A549 (cell line): ENCODE data around the gene EHBP1. TPM values are rescaled to one million over a fixed set of nuclear protein-coding genes. Genes with fewer than 3 reads are reported as not detected.

Source experiments
- ATAC-seq, 2 experiments: fragments of 200-7000 bp in 1 of 2; fragments of >200 bp in 1 of 2; cut with Nextera tagmentation in 1 of 2; cut with Tn5 transposase in 1 of 2; 3 replicates each; pipeline versions ENCODE4 v1.8.0 to v1.9.1; 2018 to 2020; ENCODE audit warnings: mild to moderate bottlenecking in 1 of 2, moderate library complexity in 1 of 2
- CTCF ChIA-PET: fragments of 300-600 bp; sonication (Branson Sonifier 250); formaldehyde crosslinking; extraction: SDS; loops from one replicate; lab custom pipeline; 2021; ENCODE audit warnings: antibody characterized with exemption, inconsistent platforms; lab: Yijun Ruan, JAX
- POLR2A ChIA-PET: fragments of 350-600 bp; formaldehyde crosslinking; extraction: SDS; loops from one replicate; lab custom pipeline; 2021; ENCODE audit warnings: antibody characterized with exemption, inconsistent platforms; lab: Yijun Ruan, JAX
- DNase-seq, 2 experiments: peaks; one replicate each; pipeline versions ENCODE4 v3.0.0 to v3.0.0-alpha.2; 2011 to 2016; ENCODE audit warnings: low read depth in 1 of 2, low spot score in 1 of 2
- FAIRE-seq: peaks from 2 replicates; lab custom pipeline; 2011; peaks lifted over from hg19 to GRCh38; lab: Jason Lieb, UNC
- H3K27ac ChIP-seq, 2 experiments: fragments of >200 bp; sonication (Bioruptor Twin); formaldehyde crosslinking; 3 replicates each; pipeline ENCODE4 v1.5.1; 2016 to 2017
- H3K4me1 ChIP-seq: fragments of >200 bp; sonication (Bioruptor Twin); formaldehyde crosslinking; 3 replicates; pipeline ENCODE4 v1.6.1; 2016
- H3K4me2 ChIP-seq: fragments of >200 bp; sonication (Bioruptor Twin); formaldehyde crosslinking; 3 replicates; pipeline ENCODE4 v1.6.1; 2016
- H3K4me3 ChIP-seq: fragments of >200 bp; sonication (Bioruptor Twin); formaldehyde crosslinking; 3 replicates; pipeline ENCODE4 v1.5.1; 2016
- H3K9me3 ChIP-seq: fragments of >200 bp; sonication (Bioruptor Twin); formaldehyde crosslinking; 3 replicates; pipeline ENCODE4 v1.6.1; 2016
- EHMT2 ChIP-seq: fragments of 200-600 bp; sonication (generic); IDR thresholded peaks from 2 replicates; pipeline ENCODE4 v1.6.1; 2016; ENCODE audit warnings: antibody characterized with exemption, low read depth, mild to moderate bottlenecking, moderate library complexity
- EP300 ChIP-seq, 2 experiments: fragments of >200 bp; sonication (Bioruptor Twin); formaldehyde crosslinking; IDR thresholded peaks; 2 replicates in 1 of 2; 3 replicates in 1 of 2; pipeline ENCODE4 v1.6.1; 2016 to 2017
- ESRRA ChIP-seq: fragments of 150-350 bp; IDR thresholded peaks from 2 replicates; pipeline ENCODE4 v1.6.1; 2014; ENCODE audit warnings: mild to moderate bottlenecking, low read length, borderline replicate concordance
- HMGXB4 ChIP-seq: fragments of 250-450 bp; sonication (Bioruptor Pico); IDR thresholded peaks from 2 replicates; pipeline ENCODE4 v1.5.0; 2021; ENCODE audit warnings: mild to moderate bottlenecking, moderate library complexity, borderline replicate concordance
- HOXB5 ChIP-seq: fragments of 250-450 bp; sonication (Bioruptor Pico); IDR thresholded peaks from 2 replicates; pipeline ENCODE4 v1.5.0; 2020; ENCODE audit warnings: mild to moderate bottlenecking, moderate library complexity
- JUN ChIP-seq, 2 experiments: fragments of >200 bp; sonication (Bioruptor Twin); formaldehyde crosslinking; IDR thresholded peaks; 2 replicates in 1 of 2; 3 replicates in 1 of 2; pipeline ENCODE4 v1.6.1; 2016 to 2017
- KDM1A ChIP-seq: fragments of 200-600 bp; sonication (generic); IDR thresholded peaks from 2 replicates; pipeline ENCODE4 v1.6.1; 2016; ENCODE audit warnings: low read depth, mild to moderate bottlenecking
- MAX ChIP-seq: IDR thresholded peaks from 2 replicates; pipeline ENCODE4 v1.6.1; 2012
- MAZ ChIP-seq: fragments of 150-350 bp; IDR thresholded peaks from 2 replicates; pipeline ENCODE4 v1.6.1; 2014; ENCODE audit warnings: antibody characterized with exemption, low read depth, low read length, borderline replicate concordance
- NFE2L2 ChIP-seq: fragments of 150-350 bp; conservative IDR thresholded peaks from 2 replicates; pipeline ENCODE4 v1.6.1; 2014; ENCODE audit warnings: low read length
- NR3C1 ChIP-seq: fragments of >200 bp; sonication (Bioruptor Twin); formaldehyde crosslinking; IDR thresholded peaks from 3 replicates; pipeline ENCODE4 v1.6.1; 2017
- POLR2A ChIP-seq: IDR thresholded peaks from 2 replicates; pipeline ENCODE4 v1.6.1; 2012; ENCODE audit warnings: mild to moderate bottlenecking, low read length
- REST ChIP-seq: fragments of 200-600 bp; sonication (generic); IDR thresholded peaks from 2 replicates; pipeline ENCODE4 v1.6.1; 2016; ENCODE audit warnings: antibody characterized with exemption, mild to moderate bottlenecking, moderate library complexity
- RFX5 ChIP-seq: fragments of 450-650 bp; IDR thresholded peaks from 2 replicates; pipeline ENCODE4 v1.7.1; 2014; ENCODE audit warnings: antibody characterized with exemption, mild to moderate bottlenecking, moderate library complexity
- SMC3 ChIP-seq: fragments of >200 bp; sonication (Bioruptor Twin); formaldehyde crosslinking; IDR thresholded peaks from 3 replicates; pipeline ENCODE4 v1.6.1; 2018; ENCODE audit warnings: inconsistent platforms
- SREBF2 ChIP-seq: fragments of 450-650 bp; IDR thresholded peaks from 2 replicates; pipeline ENCODE4 v1.6.1; 2014; ENCODE audit warnings: mild to moderate bottlenecking, moderate library complexity
- TFCP2L1 ChIP-seq: fragments of 250-450 bp; sonication (Bioruptor Pico); IDR thresholded peaks from 2 replicates; pipeline ENCODE4 v1.5.0; 2021; ENCODE audit warnings: mild to moderate bottlenecking
- TP53 ChIP-seq: fragments of 250-450 bp; sonication (Bioruptor Pico); IDR thresholded peaks from 2 replicates; pipeline ENCODE4 v1.5.0; 2021; ENCODE audit warnings: mild to moderate bottlenecking, moderate library complexity
- ZC3H11A ChIP-seq: fragments of 450-650 bp; IDR thresholded peaks from 2 replicates; pipeline ENCODE4 v1.6.1; 2014; ENCODE audit warnings: antibody characterized with exemption, mild to moderate bottlenecking
- ZFP36 ChIP-seq: fragments of 450-650 bp; IDR thresholded peaks from 2 replicates; pipeline ENCODE4 v1.6.1; 2014; ENCODE audit warnings: borderline replicate concordance; ENCODE audit not compliant: partially characterized antibody
- ZNF302 ChIP-seq: fragments of 250-450 bp; sonication (Bioruptor Pico); IDR thresholded peaks from 2 replicates; pipeline ENCODE4 v1.9.0; 2021; ENCODE audit warnings: inconsistent platforms, mild to moderate bottlenecking, moderate library complexity
- WGBS: methylation state at CpG from one replicate; pipeline ENCODE4 v1.1.6; 2017; ENCODE audit errors: missing lambda C conversion rate; 5-methylcytosine and 5-hydroxymethylcytosine counted together
- polyA plus RNA-seq, 4 experiments: library from polyadenylated mRNA; depleted of rRNA in 3 of 4; stranded (reverse); fragments of >200 nt; fragmentation: RNase III in 1 of 4; extraction: RNeasy Plus Mini Kit Qiagen cat#74134 plus additional on column Dnase treatment in 1 of 4; gene quantifications; 2 replicates in 3 of 4; 3 replicates in 1 of 4; pipeline ENCODE4 v1.2.3, GENCODE V29; 2011 to 2017
- TF ChIP-seq, protein P1 (sequence below): fragments of >200 bp; sonication (Bioruptor Twin); formaldehyde crosslinking; IDR thresholded peaks from 3 replicates; pipeline ENCODE4 v1.5.1; 2016
- TF ChIP-seq, protein P2 (sequence below): fragments of >200 bp; sonication (Bioruptor Twin); formaldehyde crosslinking; IDR thresholded peaks from 2 replicates; pipeline ENCODE4 v1.6.1; 2016

The EHBP1 gene
- polyA plus RNA-seq, 2 of the 4 experiments (the other 2 are of a cell fraction) = 65.7 to 204 TPM

GRCh38 chr2:62727876-62728566, 22.5 kb downstream of the EHBP1 start:
- DNase-seq (no peak), FAIRE-seq (no peak), ATAC-seq (no peak)
- 49% methylated on average over 5 of the region's 5 CpGs for WGBS
- peak; percentile 39 for TF ChIP-seq ZFP36
- TF ChIP-seq TFCP2L1 (CRISPR knock-in tag) = no peak
- TF ChIP-seq KDM1A = no peak
- TF ChIP-seq SREBF2 = no peak
- TF ChIP-seq MAZ = no peak
- TF ChIP-seq NFE2L2 = no peak
- no peak for TF ChIP-seq ZC3H11A
- Histone ChIP-seq H3K9me3 (peaks cover 18% of the 10 kb centered on the region), H3K27ac (peak overlapping the region; percentile 51 to 64), H3K4me2 (peak overlapping the region; percentile 67), H3K4me1 (peaks cover 57% of the 10 kb centered on the region), H3K4me3 (no peak overlapping the region)
- POLR2A ChIA-PET = no interaction called here
- CTCF ChIA-PET = interaction anchor here (1.0 to 2.3 kb wide), 2 partner anchors 25 to 271 kb away, joined by 3 to 8 read pairs; no protein-coding TSS in a partner anchor

GRCh38 chr2:62731275-62731674, 25.8 kb downstream of the EHBP1 start:
- no peak for DNase-seq
- Histone ChIP-seq H3K27ac (no peak overlapping the region), H3K4me3 (no peak overlapping the region), H3K9me3 (peaks cover 18% of the 10 kb centered on the region), H3K4me2 (no peak overlapping the region), H3K4me1 (peaks cover 38% of the 10 kb centered on the region)
- POLR2A ChIA-PET = no interaction called here
- 97% methylated on average over 3 of the region's 3 CpGs for WGBS
- no peak for ATAC-seq
- FAIRE-seq = no peak
- CTCF ChIA-PET = no interaction called here
- TF ChIP-seq, protein P1, sequence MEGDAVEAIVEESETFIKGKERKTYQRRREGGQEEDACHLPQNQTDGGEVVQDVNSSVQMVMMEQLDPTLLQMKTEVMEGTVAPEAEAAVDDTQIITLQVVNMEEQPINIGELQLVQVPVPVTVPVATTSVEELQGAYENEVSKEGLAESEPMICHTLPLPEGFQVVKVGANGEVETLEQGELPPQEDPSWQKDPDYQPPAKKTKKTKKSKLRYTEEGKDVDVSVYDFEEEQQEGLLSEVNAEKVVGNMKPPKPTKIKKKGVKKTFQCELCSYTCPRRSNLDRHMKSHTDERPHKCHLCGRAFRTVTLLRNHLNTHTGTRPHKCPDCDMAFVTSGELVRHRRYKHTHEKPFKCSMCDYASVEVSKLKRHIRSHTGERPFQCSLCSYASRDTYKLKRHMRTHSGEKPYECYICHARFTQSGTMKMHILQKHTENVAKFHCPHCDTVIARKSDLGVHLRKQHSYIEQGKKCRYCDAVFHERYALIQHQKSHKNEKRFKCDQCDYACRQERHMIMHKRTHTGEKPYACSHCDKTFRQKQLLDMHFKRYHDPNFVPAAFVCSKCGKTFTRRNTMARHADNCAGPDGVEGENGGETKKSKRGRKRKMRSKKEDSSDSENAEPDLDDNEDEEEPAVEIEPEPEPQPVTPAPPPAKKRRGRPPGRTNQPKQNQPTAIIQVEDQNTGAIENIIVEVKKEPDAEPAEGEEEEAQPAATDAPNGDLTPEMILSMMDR = no peak
- TF ChIP-seq HMGXB4 (CRISPR knock-in tag) (no peak), KDM1A (peak; percentile 72; the same call in 1 of the 2 replicates), HOXB5 (no peak), JUN (IDR thresholded peaks at IDR 0.05) (no peak)

GRCh38 chr2:62732262-62732777, 26.8 kb downstream of the EHBP1 start:
- H3K27ac ChIP-seq = no peak overlapping the region
- FAIRE-seq = no peak
- TF ChIP-seq RFX5 = no peak
- no peak for TF ChIP-seq KDM1A
- no peak for TF ChIP-seq EHMT2
- TF ChIP-seq EP300 (IDR thresholded peaks at IDR 0.05) = no peak
- no peak for TF ChIP-seq HOXB5
- TF ChIP-seq, protein P2, sequence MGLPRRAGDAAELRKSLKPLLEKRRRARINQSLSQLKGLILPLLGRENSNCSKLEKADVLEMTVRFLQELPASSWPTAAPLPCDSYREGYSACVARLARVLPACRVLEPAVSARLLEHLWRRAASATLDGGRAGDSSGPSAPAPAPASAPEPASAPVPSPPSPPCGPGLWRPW = no peak
- TF ChIP-seq ZC3H11A = no peak
- no peak for TF ChIP-seq REST
- no peak for TF ChIP-seq HMGXB4 (CRISPR knock-in tag)
- TF ChIP-seq ESRRA = no peak
- no peak for TF ChIP-seq MAX
- TF ChIP-seq ZNF302 (CRISPR knock-in tag) = no peak
- TF ChIP-seq SMC3 = no peak
- no peak for TF ChIP-seq TP53 (CRISPR knock-in tag)
- no peak for TF ChIP-seq POLR2A
- no peak for TF ChIP-seq MAZ
- TF ChIP-seq NR3C1 = no peak
- TF ChIP-seq, all 56 proteins: peak for 0
- POLR2A ChIA-PET = no interaction called here
- peaks cover 18% of the 10 kb centered on the region for H3K9me3 ChIP-seq
- DNase-seq (no peak), ATAC-seq (no peak)
- 91% methylated on average over 6 of the region's 6 CpGs for WGBS
- H3K4me1 ChIP-seq = peaks cover 42% of the 10 kb centered on the region
- no peak overlapping the region for H3K4me3 ChIP-seq
- no peak overlapping the region for H3K4me2 ChIP-seq
- CTCF ChIA-PET = no interaction called here
